GM20000 (cell line): Measurements from ENCODE around the gene TXNRD1.
"Not testable (repeated sequence)": the region's sequence is repeated elsewhere in the genome, so short reads cannot be mapped to it uniquely, and the experiment has no call there.

ENCODE experiments used
- DNase-seq: peaks from one replicate; pipeline ENCODE4 v3.0.0; 2012; ENCODE audit warnings: low spot score
- CTCF ChIP-seq: IDR thresholded peaks from 2 replicates; pipeline ENCODE4 v1.5.1; 2012; ENCODE audit warnings: mild to moderate bottlenecking, control low read depth; ENCODE audit errors: extremely low read depth, missing control alignments

The TXNRD1 gene

GRCh38 chr12:104172570-104172947 is 43.0 kb upstream of the TXNRD1 start:
- no peak for DNase-seq
- no peak for TF ChIP-seq CTCF

GRCh38 chr12:104173804-104174203 is 41.8 kb upstream of the TXNRD1 start:
- not testable (repeated sequence) for DNase-seq

GRCh38 chr12:104175726-104176247 is 39.8 kb upstream of the TXNRD1 start:
- DNase-seq, result no peak

GRCh38 chr12:104177336-104177662 is 38.3 kb upstream of the TXNRD1 start:
- no peak for TF ChIP-seq CTCF
- DNase-seq, result no peak

More at GRCh38 chr12:104175726-104176247, 39.8 kb upstream of the TXNRD1 start:
- TF ChIP-seq CTCF, result no peak

DNA sequence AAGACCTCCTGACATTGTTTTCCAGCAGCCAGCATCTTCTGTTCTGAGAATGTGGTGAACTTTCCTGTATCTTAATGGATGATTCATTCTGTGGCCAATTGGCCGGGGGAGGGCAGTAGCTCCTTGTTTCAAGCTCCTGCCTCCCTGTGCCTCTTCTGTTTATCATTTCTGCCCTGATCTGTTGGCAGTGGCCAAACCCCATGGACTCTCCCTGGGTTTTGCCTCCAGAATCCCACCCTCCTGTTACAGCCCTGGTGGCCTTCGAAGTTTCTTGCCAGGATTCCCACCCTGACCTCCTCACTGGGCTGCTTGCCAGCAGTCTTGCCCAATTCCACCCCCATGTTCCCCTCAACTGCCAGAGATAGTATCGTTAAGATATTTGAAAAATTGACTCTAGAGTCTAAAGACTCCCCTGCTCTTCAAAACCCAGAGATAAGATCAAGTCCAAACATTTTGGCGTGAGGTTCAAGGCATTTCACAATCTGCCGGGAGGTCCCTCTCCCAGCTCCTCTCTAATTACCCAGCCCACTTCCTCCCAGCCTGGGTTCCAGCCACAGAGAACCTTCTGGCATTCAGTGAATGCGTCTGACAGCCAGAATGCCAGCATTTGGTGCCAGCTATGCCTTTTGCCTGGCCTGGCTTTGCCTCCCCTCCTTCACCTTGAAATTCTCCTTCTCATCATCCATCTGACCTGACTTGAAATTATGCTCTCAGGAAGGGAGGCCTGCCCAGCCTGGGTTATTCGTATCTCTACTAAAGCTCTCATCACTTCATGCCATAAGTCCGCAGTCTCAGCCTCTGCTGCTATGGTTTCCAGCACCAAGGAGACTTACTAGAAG is 37.7 kb upstream of the TXNRD1 start:
- no peak for TF ChIP-seq CTCF
- no peak for DNase-seq

DNA sequence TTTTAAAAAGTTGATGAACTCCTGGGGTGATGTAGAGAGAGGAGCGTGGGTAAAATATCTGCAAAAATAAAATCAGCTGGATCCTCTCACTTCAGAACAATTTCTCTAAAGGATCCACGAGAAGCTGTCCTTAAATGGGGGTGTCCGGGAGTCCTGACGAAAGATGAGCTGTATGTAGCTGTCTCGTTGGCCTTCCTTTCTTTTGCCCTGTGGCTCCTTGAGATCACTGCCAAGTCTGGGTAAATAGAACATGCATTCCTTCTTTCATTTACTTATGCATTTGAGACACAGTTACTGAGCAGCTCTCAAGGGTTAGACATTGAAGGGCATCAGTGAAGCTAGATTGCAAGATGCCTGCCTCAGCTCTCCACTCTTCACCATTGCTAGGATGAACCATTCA is 35.2 kb upstream of the TXNRD1 start:
- no peak for DNase-seq
- no peak for TF ChIP-seq CTCF

GRCh38 chr12:104181313-104181712 is 34.3 kb upstream of the TXNRD1 start:
- no peak for TF ChIP-seq CTCF
- DNase-seq, result no peak

DNA sequence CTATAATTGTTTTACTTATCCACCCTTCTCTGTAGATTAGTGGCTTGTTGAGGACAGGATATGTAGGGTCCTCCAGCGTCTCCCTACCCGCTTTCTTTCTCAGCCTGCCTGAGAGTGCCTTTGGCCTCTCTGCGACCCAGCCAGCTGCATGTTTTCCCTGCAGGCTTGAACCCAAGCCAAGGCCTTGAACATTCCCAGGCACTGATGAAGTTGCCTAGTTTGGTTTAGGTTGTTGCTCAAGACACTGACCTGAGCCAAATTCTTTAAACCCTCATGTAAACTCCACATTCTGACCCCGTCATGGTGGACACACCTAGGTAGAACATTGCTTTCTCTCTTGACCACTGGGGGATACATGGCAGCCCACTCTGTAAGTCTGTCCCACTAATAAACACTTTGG is 33.4 kb upstream of the TXNRD1 start:
- TF ChIP-seq CTCF, result no peak
- no peak for DNase-seq
